SK-N-MC (cell line): ENCODE results near the gene KCND2.
"Not testable (repeated sequence)": the region's sequence is repeated elsewhere in the genome, so short reads cannot be mapped to it uniquely, and the experiment has no call there.

ENCODE experiments used
- EZH2 ChIP-seq: fragments of 200-600 bp; sonication (generic); IDR thresholded peaks from one replicate; pipeline ENCODE4 v1.6.1; 2017; ENCODE audit warnings: antibody characterized with exemption
- POLR2AphosphoS5 ChIP-seq: IDR thresholded peaks from 2 replicates; pipeline ENCODE4 v1.6.1; 2012; ENCODE audit warnings: mild to moderate bottlenecking, low read depth, low read length, borderline replicate concordance

DNA sequence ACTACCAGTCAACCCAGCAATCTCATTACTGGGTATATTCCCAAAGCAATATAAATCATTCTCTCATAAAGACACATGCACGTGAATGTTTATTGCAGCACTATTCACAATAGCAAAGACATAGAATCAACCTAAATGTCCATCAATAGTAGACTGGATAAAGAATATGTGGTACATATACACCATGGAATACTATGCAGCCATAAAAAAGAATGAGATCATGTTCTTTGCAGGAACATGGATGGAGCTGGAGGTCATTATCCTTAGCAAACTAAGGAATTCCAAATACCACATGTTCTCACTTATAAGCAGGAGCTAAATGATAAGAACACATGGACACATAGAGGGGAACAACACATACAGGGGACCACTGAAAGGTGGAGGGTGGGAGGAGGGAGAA, 429.4 kb downstream of the KCND2 start:
- not testable (repeated sequence) for TF ChIP-seq POLR2AphosphoS5, EZH2
